GM18519 (cell line): ENCODE measurements around the gene TPT1.

Experiments used
- ATAC-seq: cut with Tn5 transposase; IDR thresholded peaks from one replicate; pipeline ENCODE4 v1.9.1; 2021; ENCODE audit warnings: mild to moderate bottlenecking, moderate library complexity; ENCODE audit not compliant: unreplicated experiment, low FRiP score

The TPT1 gene

GRCh38 chr13:45336025-45336800, 4.8 kb downstream of the TPT1 start:
- no peak for ATAC-seq

GRCh38 chr13:45335397-45336024, 5.5 kb downstream of the TPT1 start:
- ATAC-seq, result no peak

GRCh38 chr13:45333977-45334922, 6.7 kb downstream of the TPT1 start:
- ATAC-seq, result no peak

GRCh38 chr13:45333251-45333976, 7.6 kb downstream of the TPT1 start:
- ATAC-seq, result no peak

- ATAC-seq, result no peak
These were observed 8.2 kb downstream of the TPT1 start for GRCh38 chr13:45332831-45333219.

- no peak for ATAC-seq
These were observed 8.8 kb downstream of the TPT1 start for GRCh38 chr13:45332036-45332830.

DNA sequence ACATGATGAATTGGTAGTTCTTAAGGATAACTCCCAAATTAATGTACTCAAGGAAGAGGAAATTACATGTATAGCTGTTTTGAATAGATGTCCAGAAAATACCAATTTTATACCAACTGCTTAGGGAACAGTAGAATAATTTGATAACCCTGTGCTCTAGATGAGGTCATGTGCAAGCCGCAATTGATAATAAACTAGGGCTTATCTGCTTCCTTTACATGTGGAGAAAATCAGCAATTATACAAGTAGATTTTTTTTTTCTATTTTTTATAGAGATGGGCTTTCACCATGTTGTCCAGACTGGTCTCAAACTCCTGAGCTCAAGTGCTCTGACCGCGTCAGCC, 9.3 kb downstream of the TPT1 start:
- ATAC-seq, result no peak

GRCh38 chr13:45331123-45331619, 9.8 kb downstream of the TPT1 start:
- no peak for ATAC-seq

GRCh38 chr13:45328661-45329111, 12.3 kb downstream of the TPT1 start:
- no peak for ATAC-seq

DNA sequence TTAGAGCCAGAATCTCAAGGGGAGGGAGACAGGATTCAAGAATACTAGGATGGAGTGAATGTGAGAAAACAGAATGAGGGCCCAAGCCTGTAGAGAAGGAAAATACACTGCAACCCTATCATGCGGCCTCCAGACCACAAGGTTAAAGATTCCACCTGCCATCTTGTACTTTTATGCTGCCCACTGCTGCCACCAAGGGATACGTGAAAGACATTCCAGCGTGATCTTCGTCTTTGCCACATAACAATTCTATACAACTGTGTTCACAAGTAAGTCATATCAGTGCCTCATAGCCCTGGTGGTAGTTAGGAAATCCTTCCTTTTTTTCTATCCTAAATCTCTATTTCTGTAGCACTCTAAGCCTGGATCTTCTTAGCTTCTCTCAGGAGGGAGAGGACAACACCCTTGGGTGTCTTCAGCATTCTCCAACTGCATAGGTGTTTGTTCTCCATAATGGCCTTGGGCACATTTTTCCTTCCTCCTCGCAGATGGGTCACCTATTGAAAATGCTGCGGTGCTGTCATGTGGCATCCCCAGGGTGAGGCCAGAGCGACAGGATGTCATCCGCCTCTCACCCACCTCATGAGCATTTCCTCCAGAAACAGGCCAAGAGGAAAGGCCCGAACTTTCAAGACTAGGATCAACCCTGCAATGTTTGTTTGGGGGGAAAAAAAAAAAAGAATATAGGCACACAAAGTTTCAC, 13.6 kb downstream of the TPT1 start:
- no peak for ATAC-seq

DNA sequence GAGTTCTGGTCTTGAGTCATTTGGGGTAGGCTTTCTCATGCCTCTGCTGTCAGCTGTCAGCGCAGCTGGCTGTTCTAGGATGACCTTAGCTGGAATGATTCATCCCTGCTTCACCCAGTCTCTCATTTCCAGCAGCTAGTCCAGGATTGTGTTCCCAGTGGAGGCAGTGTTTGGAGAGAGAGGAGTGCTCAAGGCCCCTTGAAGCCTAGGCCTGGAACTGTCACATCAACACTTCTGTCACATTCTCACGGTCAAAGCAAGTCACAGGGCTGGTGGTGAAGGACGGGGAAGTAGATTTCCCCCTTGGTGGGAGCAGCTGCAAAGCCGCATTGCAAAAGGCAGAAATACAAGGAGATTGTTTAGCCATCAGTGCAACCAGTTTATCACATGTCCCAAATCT, 15.2 kb downstream of the TPT1 start:
- no peak for ATAC-seq

GRCh38 chr13:45320876-45321629, 19.9 kb downstream of the TPT1 start:
- ATAC-seq, result no peak

DNA sequence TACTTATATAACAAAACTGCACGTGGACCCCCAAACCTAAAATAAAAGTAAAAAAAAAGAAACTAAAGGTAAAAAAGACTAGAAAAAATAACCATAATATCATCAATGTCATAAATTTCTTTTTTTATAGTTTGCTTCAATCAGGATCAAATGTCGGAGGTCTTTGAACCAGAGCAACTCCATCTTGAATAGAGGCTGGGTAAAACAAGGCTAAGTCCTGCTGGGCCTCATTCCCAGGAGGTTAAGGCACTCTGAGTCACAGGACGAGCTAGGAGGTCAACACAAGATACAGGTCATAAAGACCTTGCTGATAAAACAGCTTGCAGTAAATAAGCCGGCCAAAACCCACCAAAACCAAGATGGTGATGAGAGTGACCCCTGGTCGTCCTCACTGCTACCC, 24.0 kb downstream of the TPT1 start:
- no peak for ATAC-seq

GRCh38 chr13:45316338-45316737, 24.6 kb downstream of the TPT1 start:
- no peak for ATAC-seq

- no peak for ATAC-seq
These were observed 25.3 kb downstream of the TPT1 start for GRCh38 chr13:45315520-45316167.

DNA sequence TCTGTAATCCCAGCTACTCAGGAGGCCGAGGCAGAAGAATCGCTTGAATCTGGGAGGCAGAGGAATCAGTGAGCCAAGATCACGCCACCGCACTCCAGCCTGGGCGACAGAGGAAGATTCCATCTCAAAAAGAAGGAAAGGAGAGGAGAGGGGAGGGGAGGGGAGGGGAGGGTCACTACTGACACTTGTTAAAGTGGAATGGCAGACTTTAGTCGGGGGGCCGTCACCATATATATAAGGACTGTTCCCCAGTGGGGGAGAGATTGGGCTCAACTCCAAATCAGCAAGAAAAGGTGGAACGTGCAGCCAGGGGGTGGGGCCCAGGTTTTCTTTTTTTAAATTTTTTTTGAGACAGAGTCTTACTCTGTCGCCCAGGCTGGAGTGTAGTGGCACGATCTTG, 26.2 kb downstream of the TPT1 start:
- ATAC-seq, result no peak

- no peak for ATAC-seq
These were observed 30.4 kb downstream of the TPT1 start for GRCh38 chr13:45310341-45311131.
